CD4-positive, alpha-beta T cell treated with Interleukin-21 for 1 hour (primary cell): ENCODE measurements around the gene ZNF276.

ENCODE experiments used
- DNase-seq: peaks from one replicate; pipeline ENCODE4 v3.0.0-alpha.2; 2020

The ZNF276 gene

GRCh38 chr16:89716916-89717687, 4.2 kb upstream of the ZNF276 start:
- no peak for DNase-seq

- no peak for DNase-seq
Measured at GRCh38 chr16:89717688-89718505, 3.4 kb upstream of the ZNF276 start.

- DNase-seq, result no peak
Measured at GRCh38 chr16:89720551-89720812, 855 bp upstream of the ZNF276 start.

GRCh38 chr16:89721546-89722391, 432 bp downstream of the ZNF276 start:
- DNase-seq, result peak; percentile 93

GRCh38 chr16:89722392-89723278, 1.3 kb downstream of the ZNF276 start:
- peak; percentile 81 for DNase-seq

GRCh38 chr16:89723279-89724250, 2.2 kb downstream of the ZNF276 start:
- peak; percentile 89 for DNase-seq

- no peak for DNase-seq
Measured at GRCh38 chr16:89727406-89728120, 6.2 kb downstream of the ZNF276 start.

- no peak for DNase-seq
Measured at GRCh38 chr16:89729293-89729692, 8.0 kb downstream of the ZNF276 start.

- DNase-seq, result no peak
Measured at GRCh38 chr16:89729863-89730593, 8.7 kb downstream of the ZNF276 start.

- no peak for DNase-seq
Measured at GRCh38 chr16:89730610-89731234, 9.4 kb downstream of the ZNF276 start.

- no peak for DNase-seq
Measured at GRCh38 chr16:89732142-89732917, 11.0 kb downstream of the ZNF276 start.

GRCh38 chr16:89732918-89733242, 11.5 kb downstream of the ZNF276 start:
- no peak for DNase-seq

GRCh38 chr16:89733322-89733721, 12.0 kb downstream of the ZNF276 start:
- no peak for DNase-seq

- no peak for DNase-seq
Measured at GRCh38 chr16:89733792-89734191, 12.5 kb downstream of the ZNF276 start.

GRCh38 chr16:89736554-89736953, 15.2 kb downstream of the ZNF276 start:
- DNase-seq, result no peak

- DNase-seq, result peak; percentile 68
Measured at GRCh38 chr16:89737341-89738071, 16.2 kb downstream of the ZNF276 start.

- DNase-seq, result no peak
Measured at GRCh38 chr16:89738072-89738377, 16.7 kb downstream of the ZNF276 start.
